Activated CD8-positive, alpha-beta memory T cell treated with anti-CD3 and anti-CD28 coated beads for 36 hours (primary cell): Measurements from ENCODE around the gene CD68. TPM values are rescaled to one million over a fixed set of nuclear protein-coding genes. Genes with fewer than 3 reads are reported as not detected.

Source experiments
- CTCF ChIA-PET: fragments of 350-600 bp; sonication (Branson Sonifier 250); formaldehyde crosslinking; loops from one replicate; lab custom pipeline; 2021; ENCODE audit warnings: antibody characterized with exemption; lab: Charles Lee
- POLR2A ChIA-PET: fragments of 350-600 bp; sonication (Branson Sonifier 250); formaldehyde crosslinking; loops from one replicate; lab custom pipeline; 2021; ENCODE audit warnings: antibody characterized with exemption; lab: Charles Lee
- total RNA-seq, 2 experiments: library from RNA; stranded (reverse); gene quantifications; one replicate each; pipeline ENCODE4 v1.2.3, GENCODE V29; 2021

CD68 gene
- total RNA-seq = 1 to 10 TPM; 7.4 to 8.9 TPM

- POLR2A ChIA-PET = interaction anchor here (0.6 to 2.2 kb wide), 4 partner anchors 18 to 108 kb away, joined by 3 to 12 read pairs (median 3); partner anchors contain the start of genes TP53 and WRAP53
- CTCF ChIA-PET = interaction anchor here (0.5 to 1.2 kb wide), 5 partner anchors 10 to 108 kb away, joined by 3 to 4 read pairs (median 3); partner anchors contain the start of genes SOX15 and TNFSF13
Measured at GRCh38 chr17:7579001-7579833, at the start of gene CD68. TSS of gene CD68 (plus strand) at chr17:7579638. CDS start at chr17:7579678, 40 bp downstream.

- ChIA-PET CTCF (no interaction called here), POLR2A (no interaction called here)
Measured at GRCh38 chr17:7530023-7530900, 49.2 kb upstream of the CD68 start.

GRCh38 chr17:7538050-7538449 lies 41.4 kb upstream of the CD68 start:
- CTCF ChIA-PET = interaction anchor here (0.9 to 1.2 kb wide), 2 partner anchors 22 to 23 kb away, joined by 3 to 5 read pairs; no protein-coding TSS in a partner anchor
- POLR2A ChIA-PET = no interaction called here

DNA sequence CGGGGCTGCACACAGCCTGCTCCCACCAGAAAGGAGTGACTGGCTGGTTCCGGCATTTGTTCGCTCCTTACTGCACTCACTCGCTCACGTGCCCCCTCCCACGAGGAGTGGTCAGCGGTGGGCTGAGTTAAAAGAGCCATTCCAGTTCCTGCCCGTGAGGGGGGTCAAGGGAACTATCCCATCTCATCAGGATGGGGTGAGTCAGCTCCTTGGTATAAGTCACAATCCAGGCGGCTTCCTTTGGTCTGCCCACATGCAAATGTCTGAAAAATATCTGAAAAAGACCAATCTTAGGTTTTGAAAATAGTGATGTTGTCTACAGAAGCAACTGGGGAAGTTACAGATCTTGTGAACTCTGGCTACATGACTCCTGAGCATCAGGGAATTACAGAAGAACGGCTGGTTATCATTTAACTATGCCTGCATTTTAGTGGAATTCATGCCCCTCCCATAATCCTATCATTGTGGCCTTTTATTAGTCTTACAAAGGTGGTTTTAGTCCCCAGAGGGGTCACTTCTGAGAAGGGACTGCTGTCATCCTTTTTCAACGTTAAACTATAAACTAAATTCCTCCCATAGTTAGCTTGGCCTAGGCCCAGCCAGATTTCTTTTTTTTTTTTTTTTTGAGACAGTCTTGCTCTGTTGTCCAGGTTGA lies 40.4 kb upstream of the CD68 start:
- CTCF ChIA-PET = interaction anchor here (1.2 kb wide), 1 partner anchor 21 kb away, joined by 3 read pairs; no protein-coding TSS in a partner anchor

DNA sequence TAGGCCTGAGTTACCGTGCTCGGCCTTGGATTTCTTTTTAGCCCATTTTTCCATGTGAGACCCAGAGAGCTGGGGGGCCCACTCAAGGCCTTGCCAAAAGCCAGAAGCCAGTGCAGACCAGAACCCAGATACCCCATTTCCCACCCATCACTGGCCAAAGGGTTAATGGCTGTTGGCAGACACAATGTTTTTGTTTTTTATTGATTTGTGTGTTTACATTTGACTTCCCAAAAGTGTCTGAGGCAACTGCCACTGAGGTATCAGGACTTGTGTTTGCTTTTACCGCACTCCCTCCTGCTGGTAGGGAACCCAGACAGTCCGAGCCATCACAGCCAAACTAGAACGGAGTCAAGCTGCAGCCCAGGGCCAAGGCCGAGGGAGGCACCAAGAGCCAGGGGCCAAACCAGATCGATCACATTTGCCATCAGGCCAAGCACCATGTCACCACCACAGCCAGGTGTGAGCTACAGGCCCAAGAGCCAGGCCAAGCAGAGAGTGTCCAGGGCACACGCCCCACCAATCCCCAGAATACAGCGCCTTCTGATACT lies 38.3 kb upstream of the CD68 start:
- CTCF ChIA-PET = interaction anchor here (0.6 kb wide), 1 partner anchor 84 kb away, joined by 3 read pairs; no protein-coding TSS in a partner anchor
- POLR2A ChIA-PET = no interaction called here

More for the DNA sequence above, 40.4 kb upstream of the CD68 start:
- POLR2A ChIA-PET = interaction anchor here (0.6 kb wide), 1 partner anchor 109 kb away, joined by 3 read pairs; no protein-coding TSS in a partner anchor

- CTCF ChIA-PET = interaction anchor here (2.2 kb wide), 1 partner anchor 16 kb away, joined by 5 read pairs; the partner anchor contains the start of gene SENP3
- POLR2A ChIA-PET = no interaction called here
Measured at GRCh38 chr17:7544911-7545310, 34.5 kb upstream of the CD68 start.

- POLR2A ChIA-PET = no interaction called here
- CTCF ChIA-PET = interaction anchor here (1.1 to 3.6 kb wide), 5 partner anchors 12 to 137 kb away, joined by 3 to 15 read pairs (median 5); partner anchors contain the start of gene ZBTB4
Measured at GRCh38 chr17:7548585-7549400, 30.6 kb upstream of the CD68 start, which contains the start of gene TNFSF12. TSS of gene TNFSF12 (plus strand) at chr17:7549058. CDS start at chr17:7549154, 96 bp downstream.

DNA sequence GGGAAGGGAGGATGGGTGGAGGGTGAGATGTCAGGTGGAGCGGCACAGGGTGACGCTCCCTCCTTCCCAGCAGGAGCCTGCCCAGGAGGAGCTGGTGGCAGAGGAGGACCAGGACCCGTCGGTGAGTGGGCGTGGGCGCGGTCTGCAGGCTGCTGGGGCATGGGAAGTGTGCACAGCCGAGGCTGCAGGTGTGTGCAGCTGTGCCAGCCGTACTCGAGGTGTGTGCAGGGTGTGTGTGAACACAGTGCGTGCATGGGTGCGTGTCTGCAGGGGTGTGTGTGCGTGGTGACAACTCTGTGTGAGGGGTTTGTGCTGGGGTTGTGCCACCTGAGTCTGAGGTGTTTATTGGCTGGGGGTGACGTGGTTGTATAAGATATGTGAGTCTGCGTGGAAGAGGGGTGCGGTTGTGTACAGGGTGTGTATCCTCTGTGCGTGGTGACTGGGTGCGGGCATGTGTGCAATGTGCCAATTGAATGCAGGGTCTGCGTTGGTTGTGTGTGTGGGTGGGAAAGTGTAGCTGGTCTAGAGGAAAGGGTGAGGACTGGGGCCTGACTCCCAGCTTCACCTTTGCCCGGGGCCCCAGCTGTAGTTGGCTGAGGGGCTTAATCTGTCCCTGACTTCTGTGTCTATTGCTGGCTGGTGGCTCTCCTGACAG lies 29.9 kb upstream of the CD68 start:
- ChIA-PET POLR2A (no interaction called here), CTCF (interaction anchor here (0.6 to 3.6 kb wide), 6 partner anchors 11 to 358 kb away, joined by 3 to 15 read pairs (median 4); partner anchors contain the start of gene ZBTB4)

- ChIA-PET POLR2A (no interaction called here), CTCF (interaction anchor here (1.1 to 3.6 kb wide), 5 partner anchors 10 to 136 kb away, joined by 3 to 15 read pairs (median 5); partner anchors contain the start of gene ZBTB4)
Measured at GRCh38 chr17:7550344-7550743, 29.1 kb upstream of the CD68 start.

DNA sequence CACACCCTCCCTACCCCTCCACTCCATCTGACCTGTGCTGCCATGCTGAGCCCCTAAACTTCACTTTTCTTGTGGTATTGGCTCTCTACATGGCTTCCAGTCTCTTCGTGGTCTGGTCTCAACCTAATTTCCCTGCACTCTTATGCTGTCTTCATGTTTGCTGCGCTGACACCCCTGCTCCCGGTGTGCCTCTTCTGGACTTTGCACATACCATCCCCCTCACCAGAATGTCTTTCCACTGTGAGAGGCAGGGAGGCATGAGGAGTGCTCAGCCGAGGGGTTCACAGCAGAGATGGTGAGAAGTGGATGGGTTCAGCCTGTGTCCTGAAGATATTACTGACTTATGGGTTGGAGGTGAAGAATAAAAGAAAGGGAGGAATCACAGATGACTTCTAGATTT lies 28.0 kb upstream of the CD68 start:
- ChIA-PET POLR2A (interaction anchor here (0.6 kb wide), 1 partner anchor 19 kb away, joined by 3 read pairs; no protein-coding TSS in a partner anchor), CTCF (interaction anchor here (1.6 to 3.6 kb wide), 3 partner anchors 9 to 28 kb away, joined by 4 to 15 read pairs (median 10); partner anchors contain the start of gene SENP3)

DNA sequence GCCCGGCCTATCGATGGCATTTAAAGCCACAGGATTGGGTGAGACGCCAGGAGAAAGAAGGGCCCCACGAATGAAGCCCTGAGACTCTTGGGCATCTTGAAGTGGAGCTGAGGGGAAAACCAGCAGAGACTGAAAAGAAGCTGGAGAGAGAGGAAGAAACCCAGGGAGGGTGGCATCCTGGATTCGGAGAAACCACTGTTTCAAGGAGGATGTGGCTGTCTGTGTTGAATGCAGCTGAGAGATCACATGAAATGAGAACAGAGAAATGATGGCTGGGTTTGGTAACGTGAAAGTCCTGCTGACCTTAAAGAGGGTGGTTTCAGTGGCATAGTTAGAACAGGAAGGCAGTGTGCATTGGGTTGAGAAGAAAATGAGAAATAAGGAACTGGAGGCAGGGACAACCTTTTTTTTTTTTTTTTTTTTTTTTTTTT lies 26.8 kb upstream of the CD68 start:
- CTCF ChIA-PET = interaction anchor here (0.7 to 1.7 kb wide), 9 partner anchors 8 to 583 kb away, joined by 3 to 10 read pairs (median 4); partner anchors contain the start of gene SENP3
- POLR2A ChIA-PET = interaction anchor here (0.6 to 1.0 kb wide), 4 partner anchors 8 to 146 kb away, joined by 3 to 10 read pairs (median 4); no protein-coding TSS in a partner anchor

DNA sequence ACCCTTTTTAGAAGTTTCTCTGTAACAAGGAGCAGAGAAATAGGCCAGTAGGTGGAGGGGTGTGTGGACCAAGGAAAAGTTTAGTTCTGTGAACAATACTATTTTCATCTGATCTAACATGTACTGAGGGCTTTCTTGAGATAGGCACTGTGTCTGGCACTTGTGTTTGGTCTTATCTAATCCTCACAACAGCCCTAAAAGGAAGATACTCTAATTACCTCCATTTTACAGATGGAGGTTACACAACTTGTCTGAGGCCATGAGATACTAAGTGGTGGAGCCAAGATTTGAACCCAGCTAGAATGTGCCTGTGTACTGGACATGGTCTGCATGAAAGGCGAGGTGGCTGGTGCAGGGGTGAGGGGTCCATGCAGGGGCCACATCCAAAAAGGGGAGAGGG lies 26.1 kb upstream of the CD68 start:
- POLR2A ChIA-PET = no interaction called here

DNA sequence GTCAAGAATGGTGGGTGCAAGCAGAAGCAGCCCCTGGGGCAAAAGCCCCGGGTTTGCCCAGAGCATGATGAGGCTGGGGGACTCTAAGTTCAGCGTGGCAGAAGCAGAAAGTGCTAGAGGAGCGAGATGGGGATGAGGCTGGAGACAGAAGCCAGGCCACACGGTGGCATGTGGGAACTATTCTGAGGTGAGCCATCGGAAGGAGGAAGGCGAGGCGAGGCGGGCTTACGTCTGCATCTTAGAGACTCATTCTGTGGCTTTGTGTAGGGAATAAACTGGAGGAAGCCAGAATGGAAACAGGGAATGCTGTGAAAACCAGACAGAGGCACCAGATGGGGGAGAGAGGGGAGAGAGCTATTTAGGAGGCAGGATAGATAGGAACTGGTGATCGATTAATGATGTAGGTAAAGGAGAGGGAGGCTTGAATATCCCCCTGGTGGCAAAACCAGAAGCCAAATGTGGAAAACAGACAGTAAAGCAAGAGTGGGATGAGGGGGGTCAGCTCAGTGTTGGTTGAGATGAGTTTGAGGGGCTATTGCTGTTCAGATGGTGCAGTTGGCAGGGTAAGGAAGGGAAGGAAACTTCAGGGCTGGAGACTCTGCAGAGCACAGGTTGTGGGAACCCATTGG lies 24.0 kb upstream of the CD68 start:
- ChIA-PET POLR2A (no interaction called here), CTCF (interaction anchor here (0.6 kb wide), 1 partner anchor 56 kb away, joined by 3 read pairs; no protein-coding TSS in a partner anchor)

More for the DNA sequence above, 26.1 kb upstream of the CD68 start:
- CTCF ChIA-PET = interaction anchor here (0.7 to 1.7 kb wide), 6 partner anchors 29 to 116 kb away, joined by 3 to 7 read pairs (median 4); partner anchors contain the start of gene MPDU1

DNA sequence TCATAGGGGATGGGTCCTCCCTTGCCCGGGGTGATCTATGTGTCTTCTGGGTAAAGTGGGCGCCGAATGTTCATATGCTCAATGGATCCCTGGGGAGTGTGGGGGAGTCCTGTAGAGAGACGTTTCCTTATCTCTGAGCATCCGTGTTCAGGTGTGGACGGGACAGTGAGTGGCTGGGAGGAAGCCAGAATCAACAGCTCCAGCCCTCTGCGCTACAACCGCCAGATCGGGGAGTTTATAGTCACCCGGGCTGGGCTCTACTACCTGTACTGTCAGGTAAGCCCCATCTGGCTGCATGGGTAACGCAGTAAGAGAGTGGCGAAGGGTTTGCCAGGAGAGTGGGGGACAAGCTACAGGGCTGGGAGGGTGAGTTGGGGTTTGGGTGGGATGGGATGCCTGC lies 22.8 kb upstream of the CD68 start:
- ChIA-PET CTCF (interaction anchor here (1.3 to 2.9 kb wide), 3 partner anchors 31 to 260 kb away, joined by 3 to 7 read pairs (median 4); no protein-coding TSS in a partner anchor), POLR2A (interaction anchor here (0.6 kb wide), 1 partner anchor 10 kb away, joined by 4 read pairs; no protein-coding TSS in a partner anchor)

GRCh38 chr17:7557147-7557764 lies 22.2 kb upstream of the CD68 start:
- ChIA-PET POLR2A (no interaction called here), CTCF (interaction anchor here (1.3 to 2.9 kb wide), 4 partner anchors 32 to 261 kb away, joined by 3 to 7 read pairs (median 4); partner anchors contain the start of gene FXR2)
